Activated CD4-positive, alpha-beta T cell treated with anti-CD3 and anti-CD28 coated beads for 48 hours (primary cell): Measurements from ENCODE around the gene PPP4R1.
A peak's percentile ranks its signal among the peaks of the same experiment; 100 is the strongest.
"Not testable (repeated sequence)": the region's sequence is repeated elsewhere in the genome, so short reads cannot be mapped to it uniquely, and the experiment has no call there.

Source experiments
- DNase-seq: peaks from one replicate; pipeline ENCODE4 v3.0.0-alpha.2; 2020

The PPP4R1 gene

GRCh38 chr18:9614401-9615279 lies at the start of gene PPP4R1:
Gene PPP4R1, minus strand, starts transcription at chr18:9614559. Its CDS starts 75 bp downstream, at chr18:9614484.
- DNase-seq: peak; percentile 77

GRCh38 chr18:9663377-9663776 lies 49.0 kb upstream of the PPP4R1 start:
- DNase-seq: no peak

GRCh38 chr18:9661564-9661963 lies 47.2 kb upstream of the PPP4R1 start:
- no peak for DNase-seq

- no peak for DNase-seq
Observed at GRCh38 chr18:9659499-9660375, 45.4 kb upstream of the PPP4R1 start.

DNA sequence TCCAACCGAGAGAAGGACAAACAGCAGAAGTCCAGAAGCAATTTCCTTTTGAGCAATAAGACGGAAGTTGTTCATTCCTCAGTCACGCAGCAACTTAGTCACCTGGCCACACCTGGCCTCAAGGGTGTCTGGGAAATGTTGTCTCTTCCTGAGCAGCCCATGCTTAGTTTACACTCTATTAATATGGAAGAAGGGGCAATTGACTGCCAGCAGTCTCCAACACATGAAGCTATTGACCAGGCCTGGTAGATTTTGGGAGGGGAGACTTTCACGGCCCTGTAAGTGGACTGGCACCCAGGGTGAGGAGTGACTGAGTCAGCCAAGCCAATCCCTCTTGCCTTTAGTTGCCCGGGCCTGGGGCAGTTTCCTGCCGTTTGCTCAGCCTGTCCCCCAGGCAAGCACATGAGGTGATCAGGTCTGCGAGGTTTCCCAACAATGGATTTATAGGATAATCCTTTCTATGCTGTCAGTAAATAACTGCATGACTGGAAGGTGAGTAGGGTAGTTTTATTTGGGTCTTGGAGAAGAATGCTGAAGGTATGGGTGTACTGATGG lies 43.8 kb upstream of the PPP4R1 start:
- no peak for DNase-seq

- DNase-seq: no peak
Observed at GRCh38 chr18:9655232-9655767, 40.9 kb upstream of the PPP4R1 start.

DNA sequence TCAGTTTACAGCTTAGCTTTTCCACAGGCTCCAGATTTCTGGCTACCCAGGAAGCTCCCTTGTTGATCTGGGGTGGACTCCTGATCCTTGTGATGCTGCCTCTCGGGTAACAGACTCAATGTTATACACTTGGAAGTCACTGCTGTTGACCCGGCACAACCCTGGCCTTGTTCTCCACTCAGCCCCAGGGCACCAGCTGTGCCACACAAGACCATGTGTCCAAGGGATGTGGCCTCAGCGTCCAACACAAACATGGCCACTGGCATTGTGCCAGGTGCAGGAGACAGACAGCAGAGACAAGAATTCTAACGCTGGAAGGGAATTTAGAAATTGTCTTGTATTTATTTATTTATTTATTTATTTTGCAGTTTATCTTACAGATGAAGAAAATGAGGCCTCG lies 39.0 kb upstream of the PPP4R1 start:
- DNase-seq: no peak

- DNase-seq: no peak
Observed at GRCh38 chr18:9649164-9649540, 34.8 kb upstream of the PPP4R1 start.

- no peak for DNase-seq
Observed at GRCh38 chr18:9648431-9649163, 34.2 kb upstream of the PPP4R1 start.

DNA sequence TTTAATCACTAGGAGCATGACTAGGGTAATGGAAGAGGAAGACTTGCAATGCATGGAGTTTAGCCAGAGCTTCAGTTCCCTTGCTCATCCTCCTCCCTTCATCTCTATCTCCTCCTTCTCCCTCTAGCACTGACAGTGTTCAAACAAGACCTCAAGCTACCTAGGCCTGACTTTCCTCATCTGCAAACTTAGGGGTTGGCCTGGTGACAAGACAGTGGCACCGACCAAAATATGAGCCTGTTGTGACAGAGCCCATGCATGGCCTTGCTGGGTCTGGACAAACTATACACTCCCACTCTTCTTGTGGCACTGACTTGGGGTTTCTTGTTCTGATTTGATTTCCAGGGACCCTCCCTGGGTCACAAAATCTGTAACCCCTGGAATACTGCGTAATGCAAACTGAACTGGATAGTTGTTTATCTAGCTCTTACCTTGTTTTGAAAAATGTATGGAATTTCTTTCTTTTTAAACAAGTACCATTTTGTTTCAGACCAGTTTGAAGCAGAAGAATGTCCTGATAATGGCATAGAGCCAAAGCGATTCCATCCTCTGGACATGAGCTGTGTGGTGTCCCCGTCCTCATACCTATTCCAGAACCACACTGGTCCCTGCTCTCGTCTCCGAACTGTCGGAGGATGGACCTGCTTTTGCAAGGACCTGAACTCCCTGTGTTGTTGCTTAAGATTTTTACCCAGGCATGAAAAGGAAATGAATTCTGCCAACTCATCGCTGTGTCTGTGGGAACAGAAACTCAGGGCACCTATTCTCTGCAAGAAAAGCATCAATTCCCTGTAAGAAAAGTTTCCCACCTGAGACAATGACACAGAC lies 33.4 kb upstream of the PPP4R1 start:
- DNase-seq: no peak

- DNase-seq: no peak
Observed at GRCh38 chr18:9643549-9643948, 29.2 kb upstream of the PPP4R1 start.

GRCh38 chr18:9642799-9643462 lies 28.6 kb upstream of the PPP4R1 start:
- DNase-seq: no peak

DNA sequence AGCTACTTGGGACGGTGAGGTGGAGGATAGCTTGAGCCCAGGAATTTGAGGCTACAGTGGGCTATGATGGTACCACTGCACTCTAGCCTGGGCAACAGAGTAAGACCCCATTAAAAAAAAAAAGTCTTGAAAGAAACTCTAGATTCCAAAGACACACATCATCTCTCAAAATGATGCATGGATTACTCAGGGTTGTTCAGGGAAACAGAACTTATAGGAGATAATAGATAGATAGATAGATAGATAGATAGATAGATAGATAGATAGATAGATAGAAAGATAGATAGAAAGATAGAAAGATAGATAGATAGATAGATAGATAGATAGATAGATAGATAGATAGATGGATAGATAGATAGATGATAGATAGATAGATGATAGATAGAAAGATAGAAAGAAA lies 26.7 kb upstream of the PPP4R1 start:
- DNase-seq: not testable (repeated sequence)

DNA sequence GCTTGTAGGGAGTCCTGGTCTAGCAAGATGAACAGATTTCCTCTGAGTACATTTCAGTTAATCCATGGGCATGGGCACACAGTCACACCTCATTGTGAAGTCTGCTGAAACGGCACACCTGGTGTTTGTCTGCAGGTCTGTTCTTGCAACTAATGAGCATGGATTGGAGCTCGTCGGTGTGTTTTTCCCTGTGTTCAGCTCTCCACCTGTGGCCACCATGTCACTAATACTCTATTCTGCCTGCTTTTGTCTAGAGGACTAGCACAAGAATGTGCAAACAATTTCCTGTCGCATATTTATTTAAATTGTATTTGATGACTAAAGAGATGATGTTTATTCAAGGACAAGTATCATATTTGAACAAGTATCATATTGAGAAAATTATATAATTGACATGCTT lies 24.5 kb upstream of the PPP4R1 start:
- DNase-seq: no peak

DNA sequence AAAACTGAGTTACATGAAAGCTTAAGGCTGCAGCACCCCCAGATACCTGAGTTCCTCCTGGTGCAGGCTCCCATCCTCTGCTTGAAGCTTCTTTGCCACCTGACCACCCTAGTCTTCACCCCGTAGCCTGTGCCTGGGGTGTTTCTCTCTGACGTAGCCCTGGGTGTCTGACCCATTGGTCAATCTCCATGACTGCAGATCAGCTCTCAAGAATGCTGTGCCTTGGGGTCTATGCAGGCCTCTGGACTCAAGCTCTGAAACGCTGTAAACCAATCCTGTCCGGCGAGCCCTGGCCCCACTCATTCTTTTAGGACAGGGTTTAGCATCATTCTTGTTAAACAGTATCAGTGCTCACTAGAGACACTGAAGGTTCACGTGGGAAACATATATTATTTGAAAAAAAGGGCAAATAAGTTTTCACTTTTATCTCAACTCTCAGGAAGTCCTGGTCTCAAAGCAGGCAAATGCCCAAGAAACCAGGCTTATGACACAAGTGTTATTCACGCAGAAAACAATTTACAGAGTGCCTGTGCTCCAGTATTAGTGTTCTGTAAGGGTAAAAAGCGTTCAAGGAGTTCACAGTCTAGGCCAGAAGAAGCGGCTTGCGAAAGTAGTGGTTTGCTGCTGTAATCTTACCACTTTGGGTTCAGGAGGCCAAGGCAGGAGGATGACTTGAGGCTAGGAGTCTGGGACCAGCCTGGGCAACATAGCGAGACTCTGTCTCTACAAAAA lies 22.8 kb upstream of the PPP4R1 start:
- no peak for DNase-seq

DNA sequence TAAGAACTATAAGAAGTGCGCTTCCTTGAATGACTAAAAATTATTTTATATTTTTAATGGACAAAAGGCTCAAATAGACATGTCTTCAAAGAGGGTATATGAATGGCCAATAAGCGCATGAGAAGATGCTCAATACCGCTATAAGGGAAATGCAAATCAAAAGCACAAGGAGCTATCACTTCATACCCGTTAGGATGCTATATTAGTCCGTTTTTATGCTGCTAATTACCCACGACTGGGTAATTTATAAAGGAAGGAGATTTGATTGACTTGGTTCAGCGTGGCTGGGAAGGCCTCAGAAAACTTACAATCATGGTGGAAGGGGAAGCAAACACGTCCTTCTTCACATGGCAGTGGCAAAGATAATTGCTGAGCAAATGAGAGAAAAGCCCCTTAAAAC lies 20.5 kb upstream of the PPP4R1 start:
- no peak for DNase-seq

DNA sequence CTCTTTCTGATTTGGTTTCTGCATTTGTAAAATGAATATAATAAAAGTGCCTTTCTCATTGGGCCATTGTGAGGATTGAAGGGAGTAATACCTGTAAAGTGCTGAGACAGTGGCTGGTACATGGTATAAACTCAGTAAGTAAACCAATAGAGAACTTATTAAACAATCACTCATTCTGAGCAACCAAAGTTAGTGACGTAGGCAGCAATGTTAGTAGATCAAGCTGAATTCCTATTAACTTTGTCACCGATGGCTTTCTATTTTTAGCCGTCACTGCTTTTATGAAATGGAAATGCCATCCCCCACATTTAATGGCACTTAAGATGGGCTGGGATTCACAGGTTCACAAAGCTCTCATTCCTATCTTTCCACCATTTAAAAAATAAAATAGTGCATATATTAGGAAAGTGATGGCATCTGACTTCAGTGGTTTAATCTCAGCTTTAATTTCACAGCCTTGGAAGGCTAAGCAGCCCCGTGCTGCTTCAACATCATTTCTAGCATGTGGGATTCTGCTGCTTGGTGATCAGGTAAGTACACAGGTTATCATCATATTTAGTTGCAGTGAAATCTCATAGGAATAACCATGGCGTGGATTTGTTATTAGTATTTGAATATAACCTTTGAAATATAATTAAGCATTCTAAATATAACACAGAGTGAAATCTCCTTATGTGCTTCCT lies 17.6 kb upstream of the PPP4R1 start:
- DNase-seq: no peak

GRCh38 chr18:9630444-9630843 lies 16.1 kb upstream of the PPP4R1 start:
- no peak for DNase-seq

GRCh38 chr18:9629709-9630108 lies 15.3 kb upstream of the PPP4R1 start:
- DNase-seq: no peak

- DNase-seq: no peak
Observed at GRCh38 chr18:9628984-9629383, 14.6 kb upstream of the PPP4R1 start.
